ENCODE measurements around the gene SPTBN1.

Gene SPTBN1

GRCh38 chr2:54664238-54664786 is 208.2 kb downstream of the SPTBN1 start:
- no peak for DNase-seq

- DNase-seq = peak; percentile 46
These were observed 209.3 kb downstream of the SPTBN1 start for GRCh38 chr2:54665436-54665856.

- DNase-seq = no peak
These were observed 210.1 kb downstream of the SPTBN1 start for GRCh38 chr2:54666131-54666633.

GRCh38 chr2:54666634-54667265 is 210.6 kb downstream of the SPTBN1 start:
- DNase-seq = no peak

- no peak for DNase-seq
These were observed 211.1 kb downstream of the SPTBN1 start for GRCh38 chr2:54667266-54667639.

GRCh38 chr2:54667726-54668650 is 211.9 kb downstream of the SPTBN1 start:
- DNase-seq = no peak

- no peak for DNase-seq
These were observed 212.6 kb downstream of the SPTBN1 start for GRCh38 chr2:54668711-54669110.

- DNase-seq = no peak
These were observed 213.8 kb downstream of the SPTBN1 start for GRCh38 chr2:54669677-54670484.

GRCh38 chr2:54670485-54671009 is 214.4 kb downstream of the SPTBN1 start:
- DNase-seq = no peak

GRCh38 chr2:54671010-54671409 is 214.9 kb downstream of the SPTBN1 start:
- DNase-seq = no peak

- no peak for DNase-seq
These were observed 215.9 kb downstream of the SPTBN1 start for GRCh38 chr2:54671875-54672589.

- DNase-seq = no peak
These were observed 216.7 kb downstream of the SPTBN1 start for GRCh38 chr2:54672590-54673456.

GRCh38 chr2:54673501-54673998 is 217.4 kb downstream of the SPTBN1 start:
- DNase-seq = no peak

- DNase-seq = no peak
These were observed 219.2 kb downstream of the SPTBN1 start for GRCh38 chr2:54675281-54675680.

- no peak for DNase-seq
These were observed 219.6 kb downstream of the SPTBN1 start for GRCh38 chr2:54675738-54676137.

GRCh38 chr2:54676656-54677055 is 220.5 kb downstream of the SPTBN1 start:
- no peak for DNase-seq

GRCh38 chr2:54677476-54678265 is 221.5 kb downstream of the SPTBN1 start:
- no peak for DNase-seq

- peak; percentile 44 for DNase-seq
These were observed 222.6 kb downstream of the SPTBN1 start for GRCh38 chr2:54678719-54679118.

- no peak for DNase-seq
These were observed 224.4 kb downstream of the SPTBN1 start for GRCh38 chr2:54680397-54681041.
